ENCODE measurements around the gene TRIP13.

DNA sequence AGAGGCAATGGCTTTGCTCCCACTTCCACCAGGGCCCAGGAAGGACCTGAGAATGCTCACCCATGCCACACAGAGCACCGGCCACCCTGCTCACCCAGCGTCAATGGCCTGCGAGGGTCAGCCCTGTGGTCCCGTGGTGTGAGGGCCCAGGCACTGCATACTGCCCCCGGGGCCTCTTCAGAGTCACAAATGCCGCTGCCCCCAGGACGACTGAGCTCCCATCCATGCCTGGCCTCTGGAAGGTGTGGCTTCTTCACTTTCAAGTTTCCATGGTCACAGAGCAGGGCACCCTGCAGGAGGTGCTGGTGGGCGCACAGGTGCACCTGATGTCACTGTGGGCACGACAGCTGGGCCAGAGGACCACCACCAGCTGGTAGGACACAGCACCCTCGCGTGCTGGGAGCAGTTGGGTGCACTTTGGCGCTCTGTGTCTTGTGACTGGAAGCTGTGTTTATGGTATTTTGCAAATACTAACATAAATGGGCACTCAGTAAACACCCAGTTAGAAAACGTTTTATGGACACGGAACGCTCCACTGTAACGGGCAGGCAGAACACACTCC lies 29.4 kb upstream of the TRIP13 start:
- TF ChIP-seq, protein P1, sequence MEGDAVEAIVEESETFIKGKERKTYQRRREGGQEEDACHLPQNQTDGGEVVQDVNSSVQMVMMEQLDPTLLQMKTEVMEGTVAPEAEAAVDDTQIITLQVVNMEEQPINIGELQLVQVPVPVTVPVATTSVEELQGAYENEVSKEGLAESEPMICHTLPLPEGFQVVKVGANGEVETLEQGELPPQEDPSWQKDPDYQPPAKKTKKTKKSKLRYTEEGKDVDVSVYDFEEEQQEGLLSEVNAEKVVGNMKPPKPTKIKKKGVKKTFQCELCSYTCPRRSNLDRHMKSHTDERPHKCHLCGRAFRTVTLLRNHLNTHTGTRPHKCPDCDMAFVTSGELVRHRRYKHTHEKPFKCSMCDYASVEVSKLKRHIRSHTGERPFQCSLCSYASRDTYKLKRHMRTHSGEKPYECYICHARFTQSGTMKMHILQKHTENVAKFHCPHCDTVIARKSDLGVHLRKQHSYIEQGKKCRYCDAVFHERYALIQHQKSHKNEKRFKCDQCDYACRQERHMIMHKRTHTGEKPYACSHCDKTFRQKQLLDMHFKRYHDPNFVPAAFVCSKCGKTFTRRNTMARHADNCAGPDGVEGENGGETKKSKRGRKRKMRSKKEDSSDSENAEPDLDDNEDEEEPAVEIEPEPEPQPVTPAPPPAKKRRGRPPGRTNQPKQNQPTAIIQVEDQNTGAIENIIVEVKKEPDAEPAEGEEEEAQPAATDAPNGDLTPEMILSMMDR (IDR thresholded peaks at IDR 0.05; ENCODE audit: low read depth, low read length, poor library complexity, severe bottlenecking) = no peak
- no peak for TF ChIP-seq EZH2phosphoT487 (IDR thresholded peaks at IDR 0.05; ENCODE audit: borderline replicate concordance, low read length)
